Psoas muscle (tissue), 8 donors: ENCODE measurements around the gene CTAGE1. TPM values are rescaled to one million over a fixed set of nuclear protein-coding genes. Genes with fewer than 3 reads are reported as not detected.

ENCODE experiments used
- ATAC-seq, 4 donors: fragments of 200-7000 bp; cut with Tn5 transposase; one replicate each; pipeline ENCODE4 v1.9.1; 2020; ENCODE audit warnings: moderate library complexity in 3 of 4, mild to moderate bottlenecking in 2 of 4
- DNase-seq, 2 donors: peaks; one replicate each; pipeline ENCODE4 v3.0.0-alpha.2; 2020
- H3K27ac ChIP-seq: fragments of 200-600 bp; one replicate; pipeline ENCODE4 v1.8.0; 2022
- H3K27me3 ChIP-seq, 3 donors: fragments of 200-600 bp in 1 of 3; one replicate each; pipeline versions ENCODE4 v1.6.1 to v1.8.0; 2013 to 2022; ENCODE audit warnings: low read length in 2 of 3, mild to moderate bottlenecking in 2 of 3, moderate library complexity in 1 of 3; ENCODE audit not compliant: insufficient read depth in 3 of 3
- H3K36me3 ChIP-seq, 2 donors: fragments of 200-600 bp in 1 of 2; one replicate each; pipeline versions ENCODE4 v1.6.1 to v1.8.0; 2013 to 2022; ENCODE audit warnings: low read depth in 1 of 2, mild to moderate bottlenecking in 1 of 2, moderate library complexity in 1 of 2; ENCODE audit not compliant: insufficient read depth in 1 of 2
- H3K4me1 ChIP-seq: fragments of 200-600 bp; one replicate; pipeline ENCODE4 v1.8.0; 2022
- H3K4me3 ChIP-seq: fragments of 200-600 bp; one replicate; pipeline ENCODE4 v1.8.0; 2022; ENCODE audit warnings: mild to moderate bottlenecking
- H3K9me3 ChIP-seq: fragments of 200-600 bp; one replicate; pipeline ENCODE4 v1.8.0; 2022
- CTCF ChIP-seq: fragments of 200-600 bp; IDR thresholded peaks from one replicate; pipeline ENCODE4 v1.8.0; 2022; ENCODE audit warnings: antibody characterized with exemption
- WGBS, 3 donors: extraction: QIAGEN DNeasy Blood & Tissue Kit; methylation state at CpG; one replicate each; pipeline versions ENCODE4 v1.1.6 to v1.1.7; 2013; 5-methylcytosine and 5-hydroxymethylcytosine counted together
- intact Hi-C, 2 donors: fragments of 100-400 bp; cut with DNase I; formaldehyde crosslinking; loops; one replicate each; pipeline versions ENCODE4 v1.11.0 to v1.14.2; 2022
- polyA plus RNA-seq, 3 donors: library from polyadenylated mRNA; stranded (reverse); fragments of 200-250 nt; gene quantifications; one replicate each; pipeline ENCODE4 v1.2.3, GENCODE V29; 2013
- total RNA-seq, 4 donors: library from RNA; stranded (reverse); fragmentation: NEBNext Ultra II Directional in 2 of 4; extraction: Animal tissue kit (Norgen Biotek cat#: 25700) in 2 of 4; gene quantifications; one replicate each; pipeline versions ENCODE4 v1.2.1 to v1.2.4, GENCODE V29; 2021 to 2023
- donor health status: healthy with polysubstance abuse.
- donor health status: DM: no; HTN: no; CAD: no; lungs with moderate emphysema.
- donor health status: Bipolar disorder and iron deficiency.
- donor health status: healthy.
- donor health status: DM: yes; HTN: yes; CAD: no.
- donor health status: DM: no; HTN: no; CAD: no.
- donor health status: DM: no; HTN: no; CAD: no.
- donor health status: DM: yes; HTN: yes; CAD: no.

The CTAGE1 gene
- total and polyA plus RNA-seq, 7 donors, result not detected

- Histone ChIP-seq H3K9me3 (no peaks in the 10 kb centered on the region), H3K27me3 (no peaks in the 10 kb centered on the region), H3K4me1 (no peaks in the 10 kb centered on the region), H3K27ac (no peak overlapping the region), H3K4me3 (no peak overlapping the region), H3K36me3 (no peaks in the 10 kb centered on the region)
- DNase-seq, result no peak
- intact Hi-C loops, result no loop called here
- TF ChIP-seq CTCF, result no peak
- no peak for ATAC-seq
Measured at GRCh38 chr18:22439447-22439846, 21.7 kb upstream of the CTAGE1 start.

- no peaks in the 10 kb centered on the region for H3K36me3 ChIP-seq
- no peak for ATAC-seq
Measured at GRCh38 chr18:22436136-22436535, 18.4 kb upstream of the CTAGE1 start.

GRCh38 chr18:22434973-22435608 is 17.4 kb upstream of the CTAGE1 start:
- Histone ChIP-seq H3K4me3 (no peak overlapping the region), H3K27ac (no peak overlapping the region), H3K27me3 (no peaks in the 10 kb centered on the region), H3K36me3 (no peaks in the 10 kb centered on the region), H3K4me1 (no peaks in the 10 kb centered on the region), H3K9me3 (no peaks in the 10 kb centered on the region)
- no peak for DNase-seq
- intact Hi-C loops, result no loop called here
- WGBS, 3 donors, result 56 to 78% (median 71%) methylated on average over 5 of the region's 5 CpGs
- ATAC-seq, result no peak
- TF ChIP-seq CTCF, result no peak

More at GRCh38 chr18:22436136-22436535, 18.4 kb upstream of the CTAGE1 start:
- Histone ChIP-seq H3K9me3 (no peaks in the 10 kb centered on the region), H3K27ac (no peak overlapping the region), H3K4me3 (no peak overlapping the region), H3K27me3 (no peaks in the 10 kb centered on the region), H3K4me1 (no peaks in the 10 kb centered on the region)
- intact Hi-C loops, result no loop called here
- TF ChIP-seq CTCF, result no peak
- 82 to 93% (median 87%) methylated on average over 4 of the region's 4 CpGs for WGBS, 3 donors
- DNase-seq, result no peak

- intact Hi-C loops, result no loop called here
- Histone ChIP-seq H3K4me3 (no peak overlapping the region), H3K36me3 (no peaks in the 10 kb centered on the region), H3K27ac (no peak overlapping the region), H3K27me3 (no peaks in the 10 kb centered on the region), H3K9me3 (no peaks in the 10 kb centered on the region), H3K4me1 (no peaks in the 10 kb centered on the region)
- no peak for TF ChIP-seq CTCF
- DNase-seq (no peak), ATAC-seq (no peak)
- 50 to 54% (median 53%) methylated on average over 7 of the region's 7 CpGs for WGBS, 3 donors
Measured at GRCh38 chr18:22433956-22434355, 16.2 kb upstream of the CTAGE1 start.

GRCh38 chr18:22432657-22433137 is 15.0 kb upstream of the CTAGE1 start:
- Histone ChIP-seq H3K4me1 (no peaks in the 10 kb centered on the region), H3K27ac (peak overlapping the region; percentile 9), H3K9me3 (no peaks in the 10 kb centered on the region), H3K36me3 (no peaks in the 10 kb centered on the region), H3K4me3 (peak overlapping the region; percentile 20), H3K27me3 (no peaks in the 10 kb centered on the region)
- DNase-seq (peak; percentile 72 to 81), ATAC-seq (peak in 3 of 4 donors; percentile 49 to 66 (median 50))
- TF ChIP-seq CTCF, result no peak
- WGBS, 3 donors, result 63 to 66% (median 63%) methylated on average over 13 of the region's 13 CpGs
- intact Hi-C loops, result no loop called here
